ENCODE data around the gene CALN1. TPM values are rescaled to one million over a fixed set of nuclear protein-coding genes. Genes with fewer than 3 reads are reported as not detected.

Gene CALN1
- total and polyA plus RNA-seq, 11 donors: not detected

DNA sequence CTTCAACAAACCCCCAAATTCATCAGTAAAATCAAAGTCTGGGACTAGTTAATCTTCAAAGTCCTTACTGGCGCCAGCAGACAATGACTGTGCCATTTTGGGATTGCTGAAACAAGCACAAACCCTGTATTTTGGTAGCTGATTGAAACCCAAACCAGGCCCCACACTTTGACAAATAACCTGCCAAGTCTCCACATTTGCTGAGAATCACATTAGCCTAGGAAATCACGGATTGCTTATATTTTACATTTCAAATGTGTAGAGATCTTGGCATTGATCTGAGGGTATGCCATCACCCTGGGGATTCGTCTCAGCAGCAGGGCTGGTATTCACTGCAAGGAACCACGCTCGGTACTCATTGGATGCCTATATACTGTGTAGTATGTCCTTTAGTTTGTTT lies 501.1 kb downstream of the CALN1 start:
- no peak for ATAC-seq
- H3K4me1 ChIP-seq: no peaks in the 10 kb centered on the region
- TF ChIP-seq, protein P1, sequence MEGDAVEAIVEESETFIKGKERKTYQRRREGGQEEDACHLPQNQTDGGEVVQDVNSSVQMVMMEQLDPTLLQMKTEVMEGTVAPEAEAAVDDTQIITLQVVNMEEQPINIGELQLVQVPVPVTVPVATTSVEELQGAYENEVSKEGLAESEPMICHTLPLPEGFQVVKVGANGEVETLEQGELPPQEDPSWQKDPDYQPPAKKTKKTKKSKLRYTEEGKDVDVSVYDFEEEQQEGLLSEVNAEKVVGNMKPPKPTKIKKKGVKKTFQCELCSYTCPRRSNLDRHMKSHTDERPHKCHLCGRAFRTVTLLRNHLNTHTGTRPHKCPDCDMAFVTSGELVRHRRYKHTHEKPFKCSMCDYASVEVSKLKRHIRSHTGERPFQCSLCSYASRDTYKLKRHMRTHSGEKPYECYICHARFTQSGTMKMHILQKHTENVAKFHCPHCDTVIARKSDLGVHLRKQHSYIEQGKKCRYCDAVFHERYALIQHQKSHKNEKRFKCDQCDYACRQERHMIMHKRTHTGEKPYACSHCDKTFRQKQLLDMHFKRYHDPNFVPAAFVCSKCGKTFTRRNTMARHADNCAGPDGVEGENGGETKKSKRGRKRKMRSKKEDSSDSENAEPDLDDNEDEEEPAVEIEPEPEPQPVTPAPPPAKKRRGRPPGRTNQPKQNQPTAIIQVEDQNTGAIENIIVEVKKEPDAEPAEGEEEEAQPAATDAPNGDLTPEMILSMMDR (IDR thresholded peaks at IDR 0.05): no peak
- TF ChIP-seq POLR2A (IDR thresholded peaks at IDR 0.05): no peak
- H3K27me3 ChIP-seq: no peaks in the 10 kb centered on the region
- H3K9me3 ChIP-seq: peaks cover 0 to 17% (median 0%) of the 10 kb centered on the region in 12 donors
- H3K36me3 ChIP-seq: no peaks in the 10 kb centered on the region
- DNase-seq: no peak
- no peak overlapping the region for H3K27ac ChIP-seq
- no peak overlapping the region for H3K4me3 ChIP-seq
- 74 to 81% (median 76%) methylated on average over 5 of the region's 5 CpGs for WGBS, 4 donors
- intact Hi-C loops (cut with DNase I): no loop called here

DNA sequence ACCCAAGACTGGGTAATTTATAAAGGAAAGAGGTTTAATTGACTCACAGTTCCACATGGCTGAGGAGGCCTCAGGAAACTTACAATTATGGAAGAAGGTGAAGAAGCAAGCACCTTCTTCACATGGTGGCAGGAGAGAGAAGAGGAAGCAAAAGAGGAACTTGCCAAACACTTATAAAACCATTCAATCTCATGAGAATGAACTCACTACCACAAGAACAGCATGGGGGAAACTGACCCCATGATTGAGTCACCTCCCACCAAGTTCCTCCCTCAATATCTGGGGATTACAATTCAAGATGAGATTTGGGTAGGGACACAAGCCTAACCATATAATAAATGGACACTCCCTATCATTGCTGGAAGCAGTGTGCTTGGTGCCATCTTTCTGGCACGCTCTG lies 506.3 kb downstream of the CALN1 start:
- H3K9me3 ChIP-seq: peaks cover 0 to 23% (median 0%) of the 10 kb centered on the region in 12 donors
- intact Hi-C loops (cut with DNase I): no loop called here
- H3K4me1 ChIP-seq: no peaks in the 10 kb centered on the region
- no peak overlapping the region for H3K27ac ChIP-seq
- no peaks in the 10 kb centered on the region for H3K27me3 ChIP-seq
- H3K36me3 ChIP-seq: no peaks in the 10 kb centered on the region
- no peak for DNase-seq
- no peak overlapping the region for H3K4me3 ChIP-seq
- TF ChIP-seq POLR2A (IDR thresholded peaks at IDR 0.05): no peak
- TF ChIP-seq, protein P1 (IDR thresholded peaks at IDR 0.05): no peak
- ATAC-seq: no peak
- 75 to 87% (median 79%) methylated on average over 1 of the region's 1 CpG for WGBS, 4 donors

DNA sequence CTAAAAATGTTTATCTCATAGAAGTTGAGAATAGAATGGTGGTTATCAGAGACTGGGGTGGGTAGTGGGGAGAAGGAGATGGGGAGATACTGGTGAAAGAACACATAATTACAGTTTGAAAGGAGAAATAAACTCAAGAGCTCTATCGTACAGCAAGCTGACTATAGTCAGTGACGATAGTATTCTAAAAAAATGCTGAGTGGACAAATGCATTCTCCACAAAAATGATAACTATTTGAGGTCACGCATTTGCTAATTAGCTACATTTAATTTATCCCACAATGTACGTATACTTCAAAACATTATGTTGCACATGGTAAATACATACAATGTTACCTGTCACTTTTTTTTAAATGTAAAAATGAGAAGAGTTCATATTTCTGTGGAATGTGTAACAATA lies 507.7 kb downstream of the CALN1 start:
- WGBS, 4 donors: 86 to 94% (median 91%) methylated on average over 4 of the region's 4 CpGs
- H3K4me1 ChIP-seq: no peaks in the 10 kb centered on the region
- DNase-seq (no peak), ATAC-seq (no peak)
- no peak overlapping the region for H3K27ac ChIP-seq
- no peaks in the 10 kb centered on the region for H3K27me3 ChIP-seq
- H3K4me3 ChIP-seq: no peak overlapping the region
- intact Hi-C loops (cut with DNase I): no loop called here
- no peaks in the 10 kb centered on the region for H3K36me3 ChIP-seq
- TF ChIP-seq POLR2A (IDR thresholded peaks at IDR 0.05): no peak
- TF ChIP-seq, protein P1 (IDR thresholded peaks at IDR 0.05): no peak
- H3K9me3 ChIP-seq: peaks cover 0 to 23% (median 0%) of the 10 kb centered on the region in 12 donors

DNA sequence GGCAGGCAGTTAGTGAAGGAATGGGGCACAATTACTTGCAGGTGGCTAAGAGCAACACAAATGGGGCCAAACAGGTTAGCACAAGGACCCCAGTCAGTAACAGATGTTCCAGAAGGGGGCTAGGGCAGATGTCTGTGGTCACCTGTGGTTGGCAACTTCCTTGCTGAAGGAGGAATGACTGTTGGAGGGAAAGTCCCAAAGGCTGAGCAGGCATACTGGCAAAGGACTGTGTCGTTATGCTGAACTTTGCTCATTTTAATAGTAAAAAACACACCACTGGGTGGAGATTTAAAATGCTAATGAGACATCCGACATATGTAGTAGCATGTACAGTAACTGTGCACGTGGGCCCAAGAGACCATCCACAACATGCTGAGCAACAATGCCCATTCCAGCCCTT lies 511.6 kb downstream of the CALN1 start:
- peaks cover 0 to 23% (median 0%) of the 10 kb centered on the region in 12 donors for H3K9me3 ChIP-seq
- no peaks in the 10 kb centered on the region for H3K4me1 ChIP-seq
- no peaks in the 10 kb centered on the region for H3K27me3 ChIP-seq
- TF ChIP-seq, protein P1 (IDR thresholded peaks at IDR 0.05): no peak
- no peak for TF ChIP-seq POLR2A (IDR thresholded peaks at IDR 0.05)
- intact Hi-C loops (cut with DNase I): no loop called here
- no peaks in the 10 kb centered on the region for H3K36me3 ChIP-seq
- WGBS, 4 donors: 67 to 84% (median 74%) methylated on average over 3 of the region's 3 CpGs
- DNase-seq: no peak
- no peak for ATAC-seq
- no peak overlapping the region for H3K4me3 ChIP-seq
- H3K27ac ChIP-seq: no peak overlapping the region

All from heart left ventricle (tissue), 16 donors.